GM12874 (cell line): Measurements from ENCODE around the gene FYB1.

Source experiments
- TF ChIP-seq, protein P1 (sequence below): IDR thresholded peaks from 2 replicates; pipeline ENCODE4 v1.5.1; 2011; ENCODE audit warnings: low read depth, mild to moderate bottlenecking, control low read depth, low read length, moderate library complexity; ENCODE audit not compliant: insufficient read depth

FYB1 gene

DNA sequence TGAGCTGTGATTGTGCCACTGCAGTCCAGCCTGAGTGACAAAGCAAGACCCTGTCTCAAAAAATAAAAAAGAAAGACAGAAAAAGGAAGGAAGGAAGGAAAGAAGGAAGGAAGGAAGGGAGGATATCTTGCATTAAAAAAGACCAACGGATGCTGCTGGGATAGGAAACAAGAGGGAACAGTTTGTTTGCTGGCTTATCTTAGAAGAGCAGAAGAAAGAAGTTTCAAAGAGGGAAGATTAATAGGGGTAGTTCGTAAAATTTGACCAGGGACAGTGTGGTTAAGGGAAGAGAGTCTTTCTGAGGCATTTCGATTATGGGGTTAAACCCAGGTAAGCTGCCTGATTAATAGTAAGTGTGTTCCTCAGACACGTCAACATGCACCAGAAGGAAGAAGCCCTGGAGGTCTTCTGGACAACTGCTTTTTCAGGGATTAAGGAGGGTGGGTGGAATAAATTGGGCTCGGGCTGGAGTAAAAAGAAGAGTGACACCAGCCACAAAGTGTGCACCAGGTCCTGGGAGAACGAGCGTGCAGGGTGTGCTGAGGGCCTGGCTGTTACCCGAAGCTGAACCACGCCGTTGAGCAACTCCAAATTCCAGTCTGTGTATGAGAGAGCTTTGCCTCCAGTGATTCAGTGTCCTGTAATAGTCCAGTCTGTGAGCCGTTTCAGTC lies 24.8 kb downstream of the FYB1 start:
- TF ChIP-seq, protein P1, sequence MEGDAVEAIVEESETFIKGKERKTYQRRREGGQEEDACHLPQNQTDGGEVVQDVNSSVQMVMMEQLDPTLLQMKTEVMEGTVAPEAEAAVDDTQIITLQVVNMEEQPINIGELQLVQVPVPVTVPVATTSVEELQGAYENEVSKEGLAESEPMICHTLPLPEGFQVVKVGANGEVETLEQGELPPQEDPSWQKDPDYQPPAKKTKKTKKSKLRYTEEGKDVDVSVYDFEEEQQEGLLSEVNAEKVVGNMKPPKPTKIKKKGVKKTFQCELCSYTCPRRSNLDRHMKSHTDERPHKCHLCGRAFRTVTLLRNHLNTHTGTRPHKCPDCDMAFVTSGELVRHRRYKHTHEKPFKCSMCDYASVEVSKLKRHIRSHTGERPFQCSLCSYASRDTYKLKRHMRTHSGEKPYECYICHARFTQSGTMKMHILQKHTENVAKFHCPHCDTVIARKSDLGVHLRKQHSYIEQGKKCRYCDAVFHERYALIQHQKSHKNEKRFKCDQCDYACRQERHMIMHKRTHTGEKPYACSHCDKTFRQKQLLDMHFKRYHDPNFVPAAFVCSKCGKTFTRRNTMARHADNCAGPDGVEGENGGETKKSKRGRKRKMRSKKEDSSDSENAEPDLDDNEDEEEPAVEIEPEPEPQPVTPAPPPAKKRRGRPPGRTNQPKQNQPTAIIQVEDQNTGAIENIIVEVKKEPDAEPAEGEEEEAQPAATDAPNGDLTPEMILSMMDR: no peak

DNA sequence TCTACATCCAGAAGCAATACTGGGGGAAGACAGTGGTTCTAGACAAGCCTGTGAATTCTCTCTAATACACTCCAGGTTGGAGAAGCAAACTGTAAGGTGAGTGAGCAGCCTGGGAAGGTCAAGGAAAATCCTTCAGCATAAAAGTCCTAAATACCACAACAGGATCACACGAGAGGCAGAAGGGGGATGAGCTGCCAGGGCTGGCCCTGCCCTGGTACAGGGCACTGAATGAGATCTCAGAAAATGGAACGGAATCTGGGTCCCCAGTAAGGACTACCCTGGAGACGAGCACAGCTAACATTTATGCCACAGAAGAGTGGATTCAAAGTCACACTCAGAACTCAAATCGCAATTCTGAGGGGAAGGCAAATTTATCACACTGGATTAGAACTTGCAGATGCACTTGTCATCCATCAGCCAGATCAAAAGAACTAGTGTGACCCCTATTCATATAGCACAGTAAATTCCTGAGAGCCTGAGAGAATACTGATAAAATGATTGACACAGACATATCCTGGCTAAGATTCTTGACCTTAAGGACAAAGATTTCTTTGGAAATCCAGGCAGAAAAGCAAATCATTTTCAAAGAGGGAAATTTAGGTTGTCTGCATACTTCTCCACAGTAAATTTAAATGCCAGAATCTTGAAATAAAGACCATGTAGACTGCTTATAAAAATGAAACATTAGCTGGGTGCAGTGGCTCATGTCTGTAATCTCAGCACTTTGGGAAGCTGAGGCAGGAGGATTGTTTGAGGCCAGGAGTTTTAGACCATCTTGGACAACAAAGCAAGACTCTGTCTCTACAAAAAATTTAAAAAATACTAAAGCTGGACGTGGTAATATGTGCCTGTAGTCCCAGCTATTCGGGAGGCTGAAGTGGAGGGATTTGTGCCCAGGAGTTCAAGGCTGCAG lies 25.6 kb downstream of the FYB1 start:
- TF ChIP-seq, protein P1: no peak

DNA sequence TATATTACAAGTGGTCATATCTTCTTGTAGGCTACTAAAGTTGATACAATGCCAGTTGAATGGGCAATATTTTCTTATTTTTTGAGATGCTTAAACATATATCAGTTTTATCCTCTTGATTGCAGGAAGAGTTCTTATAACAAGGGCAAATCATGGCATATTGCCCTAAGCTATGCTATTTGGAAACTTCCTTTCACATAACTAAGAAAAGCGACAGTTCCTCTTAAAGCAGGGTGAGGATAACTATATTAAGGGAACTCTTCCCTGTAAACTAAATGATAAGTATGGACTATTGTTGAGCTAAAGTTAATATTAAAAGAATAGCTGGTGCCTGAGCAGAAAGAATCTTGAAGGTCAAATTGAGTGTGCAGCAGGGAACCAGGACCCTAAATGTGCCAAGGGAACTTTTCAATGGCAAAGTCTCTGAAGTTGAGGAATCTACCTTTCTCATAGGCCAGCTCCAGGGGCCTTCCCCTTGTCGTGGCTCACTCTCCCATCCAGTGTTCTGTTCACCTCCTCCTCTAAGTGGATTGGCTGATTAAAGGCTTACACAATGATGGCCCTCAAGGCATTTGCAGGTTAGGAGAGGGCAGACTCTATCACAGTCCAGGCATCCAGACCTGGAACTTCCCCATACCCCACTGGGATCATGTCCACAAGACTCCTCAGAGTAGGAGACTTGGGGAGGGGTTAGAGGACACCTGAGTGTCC lies 26.8 kb downstream of the FYB1 start:
- TF ChIP-seq, protein P1: no peak

DNA sequence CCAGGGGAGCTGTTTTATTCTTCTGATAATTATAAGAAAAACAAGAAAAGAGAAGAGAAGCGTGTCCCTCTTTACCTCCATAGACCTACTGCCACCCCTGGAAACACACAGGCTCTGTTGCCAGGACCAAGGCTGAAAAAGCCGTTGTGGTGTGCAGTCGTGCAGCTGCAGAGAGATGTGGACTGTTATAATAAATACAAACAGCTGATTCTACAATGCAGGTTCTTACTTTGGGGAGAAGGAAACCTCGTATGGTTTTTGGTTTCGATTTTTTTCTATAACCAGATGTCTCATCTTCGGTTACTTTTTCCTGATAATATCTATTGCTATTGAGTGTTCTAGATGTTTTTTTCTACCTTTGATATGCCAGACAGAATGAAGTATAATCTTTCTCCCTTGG lies 28.1 kb downstream of the FYB1 start:
- TF ChIP-seq, protein P1: no peak

DNA sequence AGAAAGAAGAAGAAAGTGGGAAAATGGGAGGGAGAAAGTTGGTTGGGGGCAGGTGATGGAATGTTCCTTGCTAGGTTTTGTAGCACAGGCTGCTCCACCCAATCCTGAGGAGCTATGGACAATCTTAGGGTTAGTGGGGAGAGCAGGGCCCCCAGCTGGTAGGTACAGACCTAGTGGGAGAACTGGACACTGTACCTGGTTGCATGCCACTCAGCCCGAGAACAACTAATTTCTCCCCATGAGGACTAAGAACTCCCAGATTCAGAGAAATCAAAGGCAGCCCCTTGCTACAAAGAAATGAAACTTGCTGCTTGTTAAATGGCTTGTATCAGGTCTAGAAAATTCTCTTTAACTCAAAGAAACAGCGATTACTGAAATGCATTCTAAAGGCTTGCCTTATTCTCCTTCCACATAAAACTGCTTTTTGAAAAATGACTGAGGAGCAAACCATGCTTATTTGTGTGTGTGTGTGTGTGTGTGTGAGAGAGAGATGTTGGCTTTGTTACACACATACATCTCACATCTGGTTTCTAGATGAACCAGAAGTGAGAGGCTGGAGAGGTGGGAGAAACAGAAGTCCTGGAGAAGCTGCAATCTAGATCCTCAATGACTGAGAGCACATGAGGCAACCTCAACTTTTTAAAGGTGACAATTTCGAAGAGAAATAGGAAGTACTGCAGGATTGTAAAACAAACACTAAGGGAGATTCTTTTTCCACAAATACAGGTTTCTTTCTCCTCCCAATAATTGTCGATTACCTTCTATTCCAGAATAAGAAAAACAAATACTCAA lies 28.9 kb downstream of the FYB1 start:
- TF ChIP-seq, protein P1: no peak

DNA sequence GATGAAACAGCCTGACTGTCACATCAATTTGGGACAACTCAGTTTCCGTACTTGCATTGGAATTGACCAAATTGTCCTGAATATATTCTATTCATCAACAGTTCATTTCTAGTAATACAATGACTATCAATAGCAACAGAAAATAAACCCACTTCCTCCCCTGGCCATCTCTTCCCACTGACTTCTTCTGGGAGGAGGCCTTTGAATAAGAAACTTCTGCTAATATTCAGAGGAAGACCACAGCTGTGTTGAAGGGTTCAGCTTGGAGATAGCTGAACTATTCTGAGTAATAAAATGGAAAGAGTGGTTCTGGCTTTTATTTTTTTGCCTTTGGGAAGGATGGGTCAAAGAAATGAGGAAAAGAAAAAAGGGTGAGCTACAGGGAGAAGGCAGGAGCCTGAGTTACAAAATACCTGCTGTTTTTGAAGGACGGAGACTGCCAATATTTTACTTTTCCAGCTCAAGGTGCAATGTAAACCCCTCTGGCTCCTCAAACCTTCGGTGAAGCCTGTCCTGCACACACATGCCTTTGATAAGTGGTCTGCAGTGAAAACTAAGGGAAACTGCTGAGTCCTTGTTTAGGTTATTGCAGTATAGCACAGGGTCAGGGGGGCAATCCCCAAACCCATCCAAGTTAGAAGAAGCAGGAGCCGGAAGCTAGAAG lies 29.9 kb downstream of the FYB1 start:
- TF ChIP-seq, protein P1: no peak
